HG03432 (cell line): ENCODE measurements around the gene NAA38.
"Not testable (repeated sequence)": the region's sequence is repeated elsewhere in the genome, so short reads cannot be mapped to it uniquely, and the experiment has no call there.

Source experiments
- ATAC-seq: cut with Tn5 transposase; IDR thresholded peaks from one replicate; pipeline ENCODE4 v1.9.1; 2021; ENCODE audit warnings: mild to moderate bottlenecking, moderate library complexity; ENCODE audit not compliant: unreplicated experiment

NAA38 gene

DNA sequence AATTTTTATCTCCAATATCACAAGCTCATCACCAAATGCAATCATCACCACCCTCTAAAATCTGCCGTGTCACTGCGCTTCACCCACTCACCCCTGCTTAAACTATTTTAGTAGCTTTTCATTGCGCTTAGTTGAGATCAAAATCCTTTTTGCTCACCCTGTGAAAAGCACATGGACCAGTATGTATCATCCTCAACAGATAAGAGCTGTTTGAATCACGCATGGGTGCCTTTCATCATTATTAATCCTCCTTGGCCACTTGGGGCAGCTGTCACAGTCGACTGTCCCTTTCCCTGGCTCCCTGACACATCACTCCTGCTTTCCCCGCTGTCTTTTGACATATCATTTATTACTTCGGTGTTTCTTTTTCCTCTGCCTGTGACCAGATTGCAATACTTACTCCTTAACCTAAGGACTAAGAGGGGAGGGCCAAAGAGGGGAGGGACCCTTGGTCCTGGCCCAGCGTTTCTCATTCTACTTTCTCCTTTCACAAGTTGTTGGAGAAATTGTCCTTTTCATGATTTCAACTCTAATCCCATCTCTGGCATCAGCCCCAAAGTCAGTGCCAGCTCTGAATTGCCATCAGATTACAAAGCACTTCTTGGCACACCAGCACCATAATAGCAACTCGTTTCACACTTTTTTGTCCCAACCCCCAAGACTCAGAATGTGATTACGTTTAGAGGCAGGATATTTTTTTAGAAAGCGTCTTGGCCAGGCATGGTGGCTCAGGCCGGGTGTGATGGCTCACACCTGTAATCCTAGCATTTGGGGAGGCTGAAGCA lies 32.0 kb downstream of the NAA38 start:
- no peak for ATAC-seq

DNA sequence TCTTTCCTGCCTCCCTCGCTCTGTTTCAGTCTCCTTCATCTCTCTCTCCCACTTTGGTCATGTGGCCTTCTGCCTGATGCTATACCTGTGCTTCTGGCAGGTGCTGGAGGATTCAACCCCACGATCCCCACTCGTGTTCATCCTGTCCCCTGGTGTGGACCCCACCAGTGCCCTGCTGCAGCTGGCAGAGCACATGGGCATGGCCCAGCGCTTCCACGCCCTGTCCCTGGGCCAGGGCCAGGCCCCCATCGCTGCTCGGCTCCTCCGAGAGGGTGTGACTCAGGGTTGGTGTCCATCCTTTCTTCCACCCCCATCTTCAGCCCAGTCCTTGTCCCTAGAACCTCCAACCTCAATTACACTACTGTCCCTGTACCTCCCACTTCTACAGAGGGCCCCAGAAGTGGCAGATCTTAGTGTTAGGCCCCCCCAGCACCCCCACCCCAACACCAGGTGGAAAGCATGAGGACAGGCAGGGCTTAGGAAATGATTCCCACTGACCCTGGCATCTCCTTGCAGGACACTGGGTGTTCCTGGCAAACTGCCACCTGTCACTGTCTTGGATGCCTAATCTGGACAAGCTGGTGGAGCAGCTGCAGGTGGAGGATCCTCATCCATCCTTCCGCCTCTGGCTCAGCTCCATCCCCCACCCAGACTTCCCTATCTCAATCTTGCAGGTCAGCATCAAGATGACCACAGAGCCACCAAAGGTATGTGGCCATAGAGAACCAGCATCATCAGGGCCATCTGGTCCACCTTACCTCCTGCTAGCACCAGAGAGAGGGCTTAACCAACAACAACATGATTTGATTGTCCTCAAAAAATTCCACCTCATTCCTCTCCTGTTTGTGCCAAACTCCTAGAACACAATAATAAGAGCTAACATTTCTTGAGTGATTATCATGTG lies 33.1 kb downstream of the NAA38 start:
- no peak for ATAC-seq

DNA sequence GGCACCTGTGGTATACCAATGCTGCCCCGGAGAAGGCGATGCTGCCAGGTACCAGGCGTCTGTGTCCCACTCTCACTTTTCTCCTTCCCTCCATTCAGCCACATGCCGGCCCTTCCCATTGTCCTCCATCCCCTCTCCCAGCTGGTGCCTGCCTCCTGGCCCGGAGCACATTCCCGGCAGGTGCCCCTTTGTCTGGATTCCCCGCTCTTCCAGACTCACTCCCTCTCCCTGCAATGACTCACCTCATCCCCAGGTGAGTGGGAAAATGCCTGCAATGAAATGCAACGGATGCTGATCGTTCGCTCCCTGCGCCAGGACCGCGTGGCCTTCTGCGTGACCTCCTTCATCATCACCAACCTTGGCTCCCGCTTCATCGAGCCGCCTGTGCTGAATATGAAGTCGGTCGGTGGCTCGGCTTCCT lies 33.8 kb downstream of the NAA38 start:
- ATAC-seq, result no peak

DNA sequence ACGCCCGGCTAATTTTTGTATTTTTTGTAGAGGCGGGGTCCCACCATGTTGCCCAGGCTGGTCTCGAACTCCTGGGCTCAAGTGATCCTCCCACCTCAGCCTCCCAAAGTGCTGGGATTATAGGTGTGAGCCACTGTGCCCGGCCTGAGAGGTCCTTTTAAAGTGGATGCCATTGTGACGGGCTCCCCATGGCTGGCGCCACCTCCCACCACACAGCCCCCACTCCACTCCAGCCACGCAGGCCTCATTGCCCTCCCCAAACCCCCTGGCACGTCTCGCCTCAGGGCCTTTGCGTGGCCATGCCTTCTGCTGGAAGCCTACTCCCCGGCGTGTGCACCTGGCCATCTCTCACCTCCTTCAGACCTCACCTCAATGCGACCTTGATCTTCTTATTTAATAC lies 35.2 kb downstream of the NAA38 start:
- no peak for ATAC-seq

DNA sequence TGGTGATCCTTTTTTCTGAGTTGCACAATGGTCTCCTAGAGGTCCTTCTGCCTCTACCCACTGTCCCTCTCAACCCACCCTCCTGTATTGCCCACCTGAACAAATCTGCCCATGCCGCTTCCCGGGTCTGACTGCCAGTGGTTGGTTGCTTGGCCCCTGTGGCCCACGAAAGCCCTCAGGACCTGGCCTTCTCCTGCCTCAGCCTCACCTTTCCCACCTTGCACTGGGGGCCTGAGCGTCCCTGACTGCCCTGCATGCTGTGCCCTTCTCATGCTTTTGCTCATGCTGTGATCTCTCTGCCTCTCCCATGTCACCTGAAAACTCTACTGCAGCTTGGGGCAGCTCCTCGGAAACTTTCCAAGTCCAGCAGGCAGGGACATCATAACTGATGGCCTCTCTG lies 37.1 kb downstream of the NAA38 start:
- ATAC-seq, result no peak

DNA sequence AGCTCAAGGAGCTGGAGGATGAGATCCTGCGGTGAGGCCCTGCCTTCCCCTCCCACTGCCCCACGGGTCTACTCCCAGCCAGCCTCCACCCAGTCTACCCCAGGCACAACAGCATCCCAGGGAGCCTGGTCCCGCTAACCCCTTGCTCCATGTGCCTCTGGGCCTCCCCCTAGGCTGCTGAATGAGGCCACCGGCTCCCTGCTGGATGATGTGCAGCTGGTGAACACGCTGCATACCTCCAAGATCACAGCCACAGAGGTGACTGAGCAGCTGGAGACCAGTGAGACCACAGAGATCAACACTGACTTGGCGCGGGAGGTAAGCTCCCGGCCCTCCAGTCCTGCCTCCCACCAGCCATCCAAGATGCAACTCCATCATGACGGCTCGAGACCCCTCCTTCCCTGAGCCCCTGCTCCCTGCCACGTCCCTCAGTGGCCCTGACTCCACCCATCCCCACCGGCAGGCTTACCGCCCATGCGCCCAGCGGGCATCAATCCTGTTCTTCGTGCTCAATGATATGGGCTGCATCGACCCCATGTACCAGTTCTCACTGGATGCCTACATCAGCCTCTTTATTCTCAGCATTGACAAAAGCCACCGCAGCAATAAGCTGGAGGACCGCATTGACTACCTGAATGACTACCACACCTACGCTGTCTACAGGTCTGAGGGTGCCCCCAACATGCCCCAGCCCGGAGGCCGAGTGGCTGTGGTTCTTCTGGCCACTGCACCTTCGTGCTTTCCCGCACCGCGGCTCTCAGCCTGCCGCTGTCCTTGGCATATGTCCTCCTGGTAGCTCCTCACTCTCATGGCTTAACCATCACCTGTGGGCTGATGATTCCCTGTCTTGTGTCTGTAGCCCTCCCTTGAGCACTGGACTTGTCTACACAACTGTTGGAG lies 38.4 kb downstream of the NAA38 start:
- no peak for ATAC-seq

DNA sequence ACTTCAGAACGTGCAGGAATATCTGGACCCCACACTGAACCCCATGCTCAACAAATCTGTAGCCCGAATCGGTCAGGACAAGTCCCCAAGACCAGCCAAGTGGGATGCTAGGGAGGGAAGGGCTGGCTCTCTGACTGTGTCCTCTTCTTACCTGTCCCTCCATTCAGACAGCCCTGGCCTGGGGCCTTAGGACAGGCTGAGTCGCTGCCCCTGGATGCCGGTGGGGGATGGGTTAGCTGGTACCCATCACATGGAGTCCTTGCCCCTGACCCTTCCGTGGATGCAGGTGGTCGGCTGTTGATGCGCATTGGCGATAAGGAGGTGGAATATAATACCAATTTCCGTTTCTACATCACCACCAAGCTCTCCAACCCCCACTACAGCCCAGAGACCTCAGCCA lies 39.3 kb downstream of the NAA38 start:
- no peak for ATAC-seq

DNA sequence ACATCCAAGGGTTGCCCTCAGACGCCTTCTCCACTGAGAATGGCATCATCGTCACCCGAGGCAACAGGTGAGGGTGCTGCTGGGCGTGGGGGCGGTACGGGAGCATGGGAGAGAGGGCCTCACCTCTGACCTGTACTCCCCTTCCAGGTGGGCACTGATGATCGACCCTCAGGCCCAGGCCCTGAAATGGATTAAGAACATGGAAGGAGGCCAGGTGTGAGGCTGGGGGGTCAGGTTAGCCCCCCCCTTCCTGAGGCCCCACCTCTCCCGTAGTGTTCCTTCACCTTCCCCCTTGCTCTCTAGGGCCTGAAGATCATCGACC lies 39.8 kb downstream of the NAA38 start:
- no peak for ATAC-seq

DNA sequence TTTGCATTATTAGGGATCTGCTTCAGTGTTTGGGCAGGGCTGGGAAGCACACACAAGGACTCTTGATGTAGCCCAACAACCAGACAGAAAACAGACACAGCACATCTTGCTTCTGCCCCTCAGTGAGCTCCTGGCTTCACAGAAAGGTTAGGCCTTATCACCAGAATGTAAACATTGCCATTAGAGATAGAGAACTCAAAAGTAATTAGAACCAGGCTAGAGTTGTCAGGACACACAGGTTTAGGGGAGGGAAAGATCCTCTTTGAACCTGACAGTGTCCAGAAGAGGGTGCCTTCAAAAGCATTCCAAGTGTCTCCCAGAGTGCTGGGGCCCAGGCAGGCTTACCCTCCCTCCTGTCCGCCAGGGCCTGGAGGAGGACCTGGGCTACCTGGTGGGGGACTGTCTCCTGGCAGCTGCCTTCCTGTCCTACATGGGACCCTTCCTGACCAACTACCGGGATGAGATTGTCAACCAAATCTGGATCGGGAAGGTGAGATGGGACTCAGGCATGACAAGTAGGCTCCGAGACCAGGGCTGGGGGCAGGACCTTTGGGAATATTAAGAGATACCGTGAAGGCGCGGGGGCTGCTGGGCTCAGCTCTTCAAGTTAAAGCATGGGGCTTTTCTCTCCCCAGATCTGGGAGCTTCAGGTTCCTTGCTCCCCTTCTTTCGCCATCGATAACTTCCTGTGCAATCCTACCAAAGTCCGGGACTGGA lies 40.3 kb downstream of the NAA38 start:
- ATAC-seq, result no peak

DNA sequence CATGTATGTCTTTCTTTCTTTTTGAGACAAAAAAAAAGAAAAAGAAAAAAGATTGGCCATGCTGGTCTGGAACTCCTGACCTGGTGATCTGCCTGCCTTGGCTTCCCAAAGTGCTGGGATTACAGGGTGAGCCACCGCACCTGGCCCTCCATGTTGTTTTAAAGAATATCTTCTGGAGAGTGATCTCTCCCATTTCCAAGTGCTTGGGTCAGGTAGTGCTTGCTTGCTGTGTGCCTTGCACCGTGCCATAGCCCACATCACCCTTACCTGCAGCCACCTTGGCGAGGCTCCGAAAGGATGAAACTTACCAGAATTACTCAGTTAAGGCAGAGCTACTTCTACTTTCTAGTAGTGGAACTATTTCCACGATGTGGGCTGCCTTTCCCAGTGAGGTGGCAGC lies 42.4 kb downstream of the NAA38 start:
- no peak for ATAC-seq

DNA sequence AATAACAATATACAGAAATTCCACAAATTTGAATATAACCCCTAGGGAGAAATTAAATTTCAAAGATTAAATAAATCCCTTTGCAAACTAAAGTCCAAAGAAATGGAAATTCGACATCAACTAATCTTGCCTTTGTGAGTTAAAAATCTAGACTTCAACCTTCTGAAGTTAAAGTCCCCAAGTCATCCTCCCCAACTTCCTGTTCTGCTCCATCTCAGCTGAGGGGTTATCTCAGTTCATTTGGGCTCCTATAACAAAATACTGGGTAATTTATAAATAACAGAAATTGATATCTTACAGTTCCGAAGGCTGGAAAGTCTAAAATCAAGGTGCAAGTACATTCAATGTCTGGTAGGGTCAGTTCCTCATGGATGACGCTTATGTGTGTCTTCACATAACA lies 46.1 kb downstream of the NAA38 start:
- no peak for ATAC-seq

DNA sequence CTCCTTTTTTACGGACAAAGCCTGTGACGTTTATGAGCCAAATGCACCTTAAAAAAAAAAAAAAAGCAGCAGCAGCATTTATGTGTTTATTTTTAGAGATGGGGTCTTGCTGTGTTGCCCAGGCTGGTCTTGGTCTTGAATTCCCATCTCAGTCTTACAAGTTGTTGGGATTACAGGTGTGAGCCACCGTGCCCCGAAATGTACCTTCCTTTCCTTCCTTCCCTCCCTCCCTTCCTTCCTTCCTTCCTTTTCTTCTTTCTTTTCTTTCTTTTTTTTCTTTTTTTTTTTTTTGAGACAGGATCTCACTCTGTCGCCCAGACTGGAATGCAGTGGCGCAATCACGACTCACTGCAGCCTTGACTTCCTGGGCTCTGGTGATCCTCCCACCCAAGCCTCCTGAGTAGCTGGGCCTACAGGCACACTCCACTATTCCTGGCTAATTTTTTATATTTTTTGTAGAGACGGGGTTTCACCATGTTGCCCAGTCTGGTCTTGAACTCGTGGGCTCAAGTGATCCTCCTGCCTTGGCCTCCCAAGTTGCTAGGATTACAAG lies 47.5 kb downstream of the NAA38 start:
- ATAC-seq, result not testable (repeated sequence)

DNA sequence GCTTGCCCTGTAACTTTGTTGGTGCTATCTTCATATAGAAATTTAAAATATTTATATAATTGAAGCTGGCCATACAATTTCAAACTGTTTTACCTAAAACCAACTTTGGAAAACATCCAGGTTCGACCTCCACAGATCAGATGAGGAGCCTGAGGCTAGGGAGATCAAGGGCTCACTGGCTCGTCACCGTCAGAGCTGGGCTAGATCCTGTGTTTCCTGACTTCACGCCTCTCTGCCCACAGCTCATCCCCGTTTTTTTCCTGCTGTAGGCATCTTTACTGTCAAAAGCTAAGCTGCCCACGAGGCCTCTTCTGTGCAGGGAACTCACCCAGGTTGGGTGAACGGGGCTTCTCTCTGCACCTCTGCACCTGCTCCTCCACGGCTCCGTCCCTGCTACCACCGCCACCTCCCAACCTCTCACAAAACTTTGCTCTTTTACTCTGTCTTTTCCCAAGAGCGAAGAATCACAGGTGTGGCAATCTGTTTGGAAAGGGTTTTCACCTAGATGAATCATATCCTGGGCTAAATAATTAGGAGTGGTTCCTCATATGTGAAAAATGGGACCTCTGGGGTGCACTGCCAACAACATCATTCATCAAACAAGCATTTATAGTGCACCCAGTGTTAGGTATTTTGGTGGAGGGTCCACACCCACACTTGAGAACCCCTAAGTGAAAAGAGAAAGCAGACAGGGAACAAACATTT lies 48.1 kb downstream of the NAA38 start:
- ATAC-seq, result no peak

DNA sequence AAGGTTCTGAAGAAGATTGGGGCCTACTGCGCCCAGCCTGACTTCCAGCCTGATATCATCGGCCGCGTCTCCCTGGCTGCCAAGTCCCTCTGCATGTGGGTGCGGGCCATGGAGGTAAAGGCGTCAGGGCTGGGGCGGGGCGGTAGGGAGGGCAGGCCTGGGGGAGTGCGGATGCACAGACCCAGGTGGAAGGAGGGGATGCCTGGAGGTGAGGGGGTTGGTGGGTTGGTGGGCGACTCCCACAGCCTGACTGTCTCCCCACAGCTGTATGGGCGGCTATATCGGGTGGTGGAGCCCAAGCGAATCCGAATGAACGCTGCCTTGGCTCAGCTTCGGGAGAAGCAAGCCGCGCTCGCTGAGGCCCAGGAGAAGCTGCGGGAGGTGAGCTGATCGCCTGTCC lies 50.2 kb downstream of the NAA38 start:
- ATAC-seq, result no peak
